Uterus (tissue), 2 donors: Measurements from ENCODE around the gene KYAT1.

Experiments used
- POLR2A ChIP-seq, 2 donors: fragments of 450-650 bp; IDR thresholded peaks; one replicate each; pipeline ENCODE4 v1.6.1; 2016; ENCODE audit warnings: antibody characterized with exemption in 2 of 2, mild to moderate bottlenecking in 1 of 2, moderate library complexity in 1 of 2
- TF ChIP-seq, protein P1 (sequence below), 4 experiments: fragments of 200-600 bp in 2 of 4; fragments of 450-650 bp in 2 of 4; sonication (generic) in 2 of 4; IDR thresholded peaks; one replicate each; pipeline ENCODE4 v1.5.1; 2016 to 2019; ENCODE audit warnings: antibody characterized with exemption in 4 of 4, mild to moderate bottlenecking in 2 of 4, moderate library complexity in 1 of 4

GRCh38 chr9:128906741-128907140 lies 25.0 kb upstream of the KYAT1 start:
- TF ChIP-seq, protein P1, sequence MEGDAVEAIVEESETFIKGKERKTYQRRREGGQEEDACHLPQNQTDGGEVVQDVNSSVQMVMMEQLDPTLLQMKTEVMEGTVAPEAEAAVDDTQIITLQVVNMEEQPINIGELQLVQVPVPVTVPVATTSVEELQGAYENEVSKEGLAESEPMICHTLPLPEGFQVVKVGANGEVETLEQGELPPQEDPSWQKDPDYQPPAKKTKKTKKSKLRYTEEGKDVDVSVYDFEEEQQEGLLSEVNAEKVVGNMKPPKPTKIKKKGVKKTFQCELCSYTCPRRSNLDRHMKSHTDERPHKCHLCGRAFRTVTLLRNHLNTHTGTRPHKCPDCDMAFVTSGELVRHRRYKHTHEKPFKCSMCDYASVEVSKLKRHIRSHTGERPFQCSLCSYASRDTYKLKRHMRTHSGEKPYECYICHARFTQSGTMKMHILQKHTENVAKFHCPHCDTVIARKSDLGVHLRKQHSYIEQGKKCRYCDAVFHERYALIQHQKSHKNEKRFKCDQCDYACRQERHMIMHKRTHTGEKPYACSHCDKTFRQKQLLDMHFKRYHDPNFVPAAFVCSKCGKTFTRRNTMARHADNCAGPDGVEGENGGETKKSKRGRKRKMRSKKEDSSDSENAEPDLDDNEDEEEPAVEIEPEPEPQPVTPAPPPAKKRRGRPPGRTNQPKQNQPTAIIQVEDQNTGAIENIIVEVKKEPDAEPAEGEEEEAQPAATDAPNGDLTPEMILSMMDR (IDR thresholded peaks at IDR 0.05): no peak
- no peak for TF ChIP-seq POLR2A (IDR thresholded peaks at IDR 0.05)
